Fibroblast of the conjunctiva (primary cell): ENCODE results near the gene CD163L1.
"Not testable (repeated sequence)": the region's sequence is repeated elsewhere in the genome, so short reads cannot be mapped to it uniquely, and the experiment has no call there.

Source experiments
- DNase-seq: peaks from one replicate; pipeline ENCODE4 v3.0.0-alpha.2; 2010; ENCODE audit warnings: low read depth

Gene CD163L1

DNA sequence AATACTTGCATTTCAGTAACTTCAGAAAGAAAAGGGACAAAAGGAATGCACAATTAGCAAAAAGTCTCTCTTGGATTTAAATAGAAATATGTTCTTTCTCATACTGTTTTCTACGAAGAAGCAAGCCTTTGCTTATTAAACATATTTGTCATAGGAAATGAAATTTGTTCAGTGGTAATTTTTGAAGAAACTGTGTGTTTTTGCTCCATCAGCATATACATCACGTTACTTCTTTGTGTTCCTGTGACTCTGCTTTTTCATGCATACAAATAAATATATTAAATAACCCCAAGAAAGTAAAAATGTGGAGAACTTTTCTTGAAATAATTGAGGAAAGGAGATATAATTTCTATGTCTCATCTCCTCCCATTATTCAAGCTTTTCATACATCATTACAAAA, 39.7 kb downstream of the CD163L1 start:
- no peak for DNase-seq

- DNase-seq, result no peak
These were observed 40.5 kb downstream of the CD163L1 start for GRCh38 chr12:7403466-7403865.

DNA sequence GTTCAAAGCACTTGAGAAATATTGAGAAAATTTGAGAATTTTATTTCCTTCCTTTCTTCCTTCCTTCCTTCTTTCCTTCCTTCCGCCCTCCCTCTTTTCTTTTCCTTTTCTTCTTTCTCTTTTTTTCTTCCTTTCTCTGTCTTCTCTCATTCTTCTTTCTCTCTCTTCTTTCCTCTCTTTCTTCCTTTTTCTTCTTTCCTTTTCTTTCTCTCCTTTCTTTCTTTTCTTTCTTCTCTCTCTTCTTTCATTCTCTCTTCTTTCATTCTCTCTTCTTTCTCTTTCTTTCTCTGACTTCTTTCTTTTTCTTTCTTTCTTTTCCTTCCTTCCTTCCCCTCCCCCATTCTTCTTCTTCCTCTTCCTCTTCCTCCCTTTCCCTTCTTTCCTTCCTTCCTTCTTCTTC, 44.9 kb downstream of the CD163L1 start:
- no peak for DNase-seq

GRCh38 chr12:7396418-7396817, 47.5 kb downstream of the CD163L1 start:
- no peak for DNase-seq

- DNase-seq, result no peak
These were observed 48.0 kb downstream of the CD163L1 start for GRCh38 chr12:7395950-7396349.

DNA sequence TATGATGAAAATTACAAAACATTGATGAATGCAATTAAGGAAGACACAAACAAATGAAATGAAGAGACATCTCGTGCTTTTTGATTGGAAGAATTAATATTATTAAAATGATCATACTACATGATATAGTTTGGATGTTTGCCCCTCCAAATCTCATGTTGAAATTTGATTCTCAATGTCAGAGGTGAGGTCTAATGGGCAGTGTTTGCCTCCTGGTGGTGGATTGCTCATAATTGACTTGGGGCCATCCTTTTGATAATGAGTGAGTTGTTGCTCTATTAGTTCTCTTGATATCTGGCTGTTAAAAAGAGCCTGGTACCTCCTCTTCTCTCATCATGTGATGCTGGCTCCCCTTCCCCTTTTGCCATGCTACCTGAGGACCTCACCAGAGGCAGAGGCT, 56.7 kb downstream of the CD163L1 start:
- no peak for DNase-seq

GRCh38 chr12:7383157-7383556, 60.8 kb downstream of the CD163L1 start:
- DNase-seq, result no peak

DNA sequence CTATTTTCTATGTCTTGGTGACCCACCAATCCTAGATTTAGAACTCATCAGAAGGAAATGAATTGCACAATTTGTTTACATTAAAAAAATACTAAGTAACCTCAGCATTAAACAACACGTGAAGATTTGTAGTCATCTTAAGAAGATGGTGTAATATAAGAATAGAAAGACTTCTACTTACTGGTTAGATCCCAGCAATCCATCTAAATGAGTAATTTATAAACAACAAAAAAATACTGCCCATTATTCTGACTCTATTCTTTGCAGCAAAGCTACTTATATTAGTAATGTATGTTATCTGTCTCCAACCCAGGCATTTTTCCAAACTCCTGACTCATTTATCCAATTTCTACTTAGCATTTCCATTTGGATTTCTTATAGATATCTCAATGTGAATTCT, 67.8 kb downstream of the CD163L1 start:
- DNase-seq, result no peak

- no peak for DNase-seq
These were observed 68.8 kb downstream of the CD163L1 start for GRCh38 chr12:7375145-7375543.

- DNase-seq, result peak; percentile 6
These were observed 69.4 kb downstream of the CD163L1 start for GRCh38 chr12:7374423-7375144.

DNA sequence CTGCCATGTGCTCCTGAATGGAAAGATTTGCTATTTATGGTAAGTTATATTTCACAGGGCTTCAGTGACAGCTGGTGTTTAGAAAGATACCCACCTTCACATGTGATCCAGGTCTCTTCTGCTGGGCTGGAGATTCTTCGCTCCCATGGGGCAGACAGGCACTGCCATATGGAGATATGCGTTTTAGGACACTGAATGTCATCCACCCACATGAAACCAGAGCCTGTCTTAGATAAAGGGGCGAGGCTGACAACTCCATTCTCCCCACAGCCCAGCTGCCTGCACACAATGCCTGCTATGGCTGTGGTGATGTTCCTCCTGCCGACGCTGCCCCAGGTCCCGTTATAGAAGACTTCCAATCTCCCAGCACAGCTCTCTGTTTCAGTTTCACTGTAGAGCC, 70.7 kb downstream of the CD163L1 start:
- DNase-seq, result no peak

GRCh38 chr12:7369274-7369729, 74.7 kb downstream of the CD163L1 start:
- no peak for DNase-seq

GRCh38 chr12:7362734-7363133, 81.2 kb downstream of the CD163L1 start:
- DNase-seq, result no peak

DNA sequence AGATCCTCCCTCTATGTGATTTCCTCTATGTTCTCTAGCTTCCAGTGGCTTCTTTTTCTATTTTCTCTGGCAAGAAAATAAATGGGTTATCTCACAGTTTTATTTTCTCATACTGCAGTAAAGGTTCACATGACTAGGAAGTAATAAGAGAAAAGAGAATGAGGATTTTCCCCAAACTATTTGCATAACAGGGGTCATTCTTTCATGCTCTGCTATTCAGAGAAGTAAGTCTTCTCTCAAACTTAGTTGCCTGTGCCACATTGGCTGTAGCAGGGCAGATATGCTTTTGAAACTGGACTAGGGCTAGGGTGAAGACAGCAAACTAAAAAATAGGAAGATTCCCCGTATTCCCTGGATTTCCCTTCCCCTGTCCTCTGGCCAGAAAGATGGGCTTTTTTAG, 82.7 kb downstream of the CD163L1 start:
- DNase-seq, result no peak

DNA sequence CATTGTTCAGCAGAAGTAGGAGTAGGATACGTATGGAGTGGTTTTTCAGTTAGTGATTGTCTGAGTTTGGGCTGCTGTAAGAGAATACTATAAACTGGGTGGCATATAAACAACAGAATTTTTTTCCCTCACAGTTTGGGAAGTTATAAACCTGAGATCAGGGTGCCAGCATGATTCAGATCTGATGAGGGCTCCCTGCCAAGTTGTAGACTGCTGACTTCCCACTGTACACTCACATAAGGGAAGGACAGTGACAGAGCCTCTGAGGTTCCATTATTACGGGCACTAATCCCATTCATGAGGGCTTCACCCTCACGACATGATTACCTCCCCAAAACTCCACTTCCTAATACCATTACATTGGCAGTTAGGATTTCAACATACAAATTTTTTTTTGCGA, 89.4 kb downstream of the CD163L1 start:
- DNase-seq, result no peak

DNA sequence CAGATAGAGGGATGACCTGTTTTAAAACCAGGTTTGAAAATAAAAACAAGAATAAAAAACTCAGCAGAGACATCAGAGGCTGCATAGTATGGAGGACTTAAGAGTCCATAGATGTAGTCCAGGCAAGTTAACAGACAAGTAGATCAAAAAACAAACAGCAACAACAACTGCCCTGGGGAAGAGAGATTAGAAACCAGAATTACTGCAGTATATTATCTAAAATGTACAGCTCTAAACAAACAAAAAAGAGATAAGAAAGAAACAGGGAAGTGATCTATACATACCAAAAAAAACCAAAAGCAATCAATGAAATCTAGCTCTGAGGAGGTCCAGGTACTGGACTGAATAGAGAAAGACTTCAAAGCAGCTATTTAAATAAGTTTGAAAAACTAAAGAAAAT, 91.3 kb downstream of the CD163L1 start:
- DNase-seq, result no peak

GRCh38 chr12:7351177-7351576, 92.8 kb downstream of the CD163L1 start:
- DNase-seq, result no peak

GRCh38 chr12:7349418-7349817, 94.5 kb downstream of the CD163L1 start:
- no peak for DNase-seq

- no peak for DNase-seq
These were observed 97.3 kb downstream of the CD163L1 start for GRCh38 chr12:7346551-7347225.

- no peak for DNase-seq
These were observed 98.9 kb downstream of the CD163L1 start for GRCh38 chr12:7344833-7345606.

- DNase-seq, result no peak
These were observed 104.3 kb downstream of the CD163L1 start for GRCh38 chr12:7339675-7340074.

- DNase-seq, result not testable (repeated sequence)
These were observed 106.2 kb downstream of the CD163L1 start for GRCh38 chr12:7337790-7338189.

GRCh38 chr12:7327918-7328317, 116.0 kb downstream of the CD163L1 start:
- DNase-seq, result no peak
